ENCODE measurements around the gene CTBP2.
"Not testable (repeated sequence)": the region's sequence is repeated elsewhere in the genome, so short reads cannot be mapped to it uniquely, and the experiment has no call there.

CTBP2 gene

DNA sequence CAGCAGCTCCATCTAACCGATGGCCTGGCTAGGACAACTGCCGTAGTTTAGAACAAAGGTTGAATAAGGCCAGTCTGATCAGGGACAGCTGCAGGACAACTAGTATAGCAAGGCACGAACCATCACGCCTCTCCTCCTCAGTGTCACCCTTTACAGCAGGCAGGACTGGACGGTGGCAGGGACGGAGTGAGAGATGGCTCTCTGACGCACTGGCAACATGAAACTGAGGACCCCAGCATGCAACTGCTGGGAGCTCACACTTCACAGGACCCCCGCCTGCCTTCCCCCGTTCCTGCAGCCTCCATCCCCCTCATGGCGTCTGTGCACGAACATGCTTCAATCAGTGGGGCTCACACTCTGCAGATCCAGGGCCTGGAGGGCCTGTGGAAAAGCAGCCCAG, 164.8 kb downstream of the CTBP2 start:
- DNase-seq, result no peak

DNA sequence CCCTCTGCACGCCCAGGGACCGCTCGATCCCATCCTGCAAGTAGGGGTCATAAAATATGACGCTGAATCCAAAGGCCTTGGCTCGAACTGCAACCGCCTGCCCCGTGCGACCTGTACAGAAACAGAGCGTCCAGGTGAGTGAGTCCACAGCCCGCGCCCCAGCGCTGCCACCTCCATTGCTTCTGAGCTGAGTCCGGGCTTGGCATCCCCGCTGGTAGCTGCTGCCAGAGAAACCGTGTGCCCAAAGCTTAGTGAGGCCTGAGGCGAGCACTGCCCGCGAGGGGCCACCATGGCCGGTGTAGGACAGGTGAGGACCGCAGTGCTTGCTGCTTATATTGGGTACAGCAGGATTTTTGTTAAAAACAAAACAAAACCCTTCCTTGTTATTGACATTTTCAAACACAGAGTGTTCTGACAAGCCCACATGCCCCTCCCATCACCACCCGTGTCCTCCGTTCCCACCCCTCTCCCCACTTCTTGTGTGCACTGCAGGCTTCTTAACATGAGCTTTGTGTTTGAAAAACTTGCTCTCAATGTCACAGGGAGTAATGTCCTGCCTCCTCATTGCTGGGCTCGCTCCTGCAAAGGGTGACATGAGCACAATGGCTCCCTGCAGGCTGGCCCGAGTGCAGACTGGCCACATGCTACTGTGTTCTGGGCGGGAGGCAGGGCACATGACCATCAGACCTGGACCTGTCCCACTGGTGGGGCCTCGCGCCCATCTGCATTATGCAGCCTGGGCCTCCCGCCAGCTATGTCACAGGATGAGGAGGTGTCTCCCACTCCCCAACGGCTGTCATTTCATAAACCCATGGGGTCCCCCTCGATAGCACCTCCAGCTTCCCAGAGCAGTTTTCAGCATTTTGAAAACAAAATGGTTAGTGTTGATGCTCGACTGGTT, 165.5 kb downstream of the CTBP2 start:
- DNase-seq, result no peak

DNA sequence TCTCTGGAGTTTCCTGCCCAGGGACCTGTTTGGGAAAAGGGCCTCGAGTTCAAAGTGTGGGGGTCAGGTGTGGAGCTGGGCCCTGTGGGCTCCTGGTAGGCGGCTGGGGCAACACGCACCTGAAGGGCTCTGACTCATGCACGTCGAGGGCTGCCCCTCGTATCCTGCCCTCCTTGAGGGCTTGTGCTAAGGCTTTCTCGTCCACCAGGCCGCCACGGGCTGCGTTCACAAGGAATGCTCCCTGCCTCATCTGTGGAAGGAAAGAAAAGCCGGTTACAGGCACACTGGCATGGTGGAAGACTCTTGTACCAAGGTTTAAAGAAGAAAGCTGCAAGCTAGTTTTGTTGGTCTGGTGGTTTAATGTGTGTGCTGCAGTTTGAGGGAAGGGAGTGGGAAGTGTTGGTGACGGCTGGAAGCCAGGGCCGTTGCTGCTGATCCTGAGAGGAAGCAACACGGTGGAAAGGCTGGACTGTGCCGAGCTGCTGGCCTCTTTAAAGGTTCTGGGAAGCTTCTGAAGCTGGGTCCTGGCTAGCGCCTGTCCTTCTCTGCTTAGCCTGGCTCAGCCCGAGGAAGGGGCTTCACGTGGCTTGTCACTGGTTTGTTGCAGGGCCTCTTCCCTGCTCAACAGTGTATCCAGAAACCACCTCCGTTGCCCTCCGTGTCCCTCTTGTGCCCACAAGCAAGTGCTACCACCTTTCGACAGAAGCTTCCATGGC, 166.5 kb downstream of the CTBP2 start:
- DNase-seq, result no peak

DNA sequence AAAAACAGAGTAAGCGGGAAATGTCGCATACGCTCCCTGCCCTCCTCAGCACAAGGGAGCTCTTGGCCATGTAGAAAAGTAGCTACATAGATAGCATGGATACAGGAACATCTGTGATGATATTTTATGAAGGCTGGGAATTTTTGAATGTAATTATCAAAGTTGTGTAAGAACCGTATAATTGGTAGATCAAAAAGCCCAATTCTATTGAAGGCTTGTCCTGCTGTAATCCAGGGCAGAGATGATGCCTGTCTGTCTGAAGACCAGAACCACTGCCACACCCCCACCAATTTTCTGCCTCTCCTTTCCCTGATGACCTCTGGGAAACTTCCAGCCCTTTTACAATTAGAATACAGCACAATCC, 167.0 kb downstream of the CTBP2 start:
- no peak for DNase-seq

DNA sequence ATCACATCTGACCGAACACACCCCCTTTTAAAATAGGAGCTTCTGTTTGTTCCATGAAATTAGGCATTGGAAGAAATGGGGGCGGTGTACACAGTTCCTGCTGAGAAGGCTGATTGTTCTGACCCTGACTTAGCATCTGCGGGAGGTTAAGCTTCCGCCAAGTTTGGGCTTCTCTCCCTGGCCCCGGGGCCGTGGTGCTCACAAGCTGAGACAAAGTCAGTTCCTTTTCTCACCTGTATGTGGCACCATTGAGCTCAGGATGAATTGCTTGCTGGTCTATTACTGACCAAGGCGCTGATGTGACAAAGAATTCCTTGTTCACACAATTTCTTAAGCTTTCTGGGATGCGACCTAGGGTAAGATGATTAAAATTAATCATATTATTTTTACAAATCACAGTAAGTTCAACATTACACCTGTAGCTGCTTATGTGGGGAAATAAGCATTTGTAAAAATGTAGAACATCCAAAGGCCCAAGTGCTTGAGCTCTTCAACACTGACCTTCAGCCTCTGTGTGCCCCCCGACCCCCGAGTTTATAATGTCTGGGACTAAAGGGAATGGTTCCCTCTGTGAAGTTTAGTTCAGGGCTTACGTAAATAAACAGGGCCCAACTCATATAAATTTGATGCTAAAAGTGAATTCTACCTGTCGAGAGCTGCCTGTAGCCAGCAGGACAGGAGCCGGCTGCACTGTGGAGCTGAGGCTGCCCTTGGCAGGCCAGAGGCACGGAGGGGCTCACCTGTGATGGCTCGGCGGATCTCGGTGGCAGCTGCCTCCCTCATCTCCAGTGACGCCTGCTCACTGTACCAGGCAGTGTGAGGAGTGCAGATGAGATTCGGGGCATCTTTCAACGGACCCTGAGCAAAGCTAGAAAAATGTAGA, 167.7 kb downstream of the CTBP2 start:
- DNase-seq, result peak; percentile 69

DNA sequence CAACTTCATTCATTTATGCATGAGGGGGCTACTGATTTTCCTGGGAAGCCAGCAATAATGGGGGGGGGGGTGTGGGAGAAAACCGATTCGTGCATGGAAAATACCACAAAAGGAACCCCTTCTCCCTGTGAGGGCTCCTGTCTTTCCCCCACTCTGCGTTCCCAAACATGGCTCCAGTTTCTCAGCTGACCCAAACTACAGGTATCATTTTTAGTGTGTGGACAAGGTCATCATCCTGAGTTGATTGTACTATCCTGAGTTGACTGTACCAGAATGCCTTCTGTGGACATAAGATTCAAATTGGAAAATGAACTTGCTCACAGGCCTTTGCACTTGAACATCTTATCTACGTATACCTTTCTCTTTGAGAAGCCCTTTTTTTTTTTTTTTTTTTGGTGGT, 168.5 kb downstream of the CTBP2 start:
- DNase-seq, result no peak

DNA sequence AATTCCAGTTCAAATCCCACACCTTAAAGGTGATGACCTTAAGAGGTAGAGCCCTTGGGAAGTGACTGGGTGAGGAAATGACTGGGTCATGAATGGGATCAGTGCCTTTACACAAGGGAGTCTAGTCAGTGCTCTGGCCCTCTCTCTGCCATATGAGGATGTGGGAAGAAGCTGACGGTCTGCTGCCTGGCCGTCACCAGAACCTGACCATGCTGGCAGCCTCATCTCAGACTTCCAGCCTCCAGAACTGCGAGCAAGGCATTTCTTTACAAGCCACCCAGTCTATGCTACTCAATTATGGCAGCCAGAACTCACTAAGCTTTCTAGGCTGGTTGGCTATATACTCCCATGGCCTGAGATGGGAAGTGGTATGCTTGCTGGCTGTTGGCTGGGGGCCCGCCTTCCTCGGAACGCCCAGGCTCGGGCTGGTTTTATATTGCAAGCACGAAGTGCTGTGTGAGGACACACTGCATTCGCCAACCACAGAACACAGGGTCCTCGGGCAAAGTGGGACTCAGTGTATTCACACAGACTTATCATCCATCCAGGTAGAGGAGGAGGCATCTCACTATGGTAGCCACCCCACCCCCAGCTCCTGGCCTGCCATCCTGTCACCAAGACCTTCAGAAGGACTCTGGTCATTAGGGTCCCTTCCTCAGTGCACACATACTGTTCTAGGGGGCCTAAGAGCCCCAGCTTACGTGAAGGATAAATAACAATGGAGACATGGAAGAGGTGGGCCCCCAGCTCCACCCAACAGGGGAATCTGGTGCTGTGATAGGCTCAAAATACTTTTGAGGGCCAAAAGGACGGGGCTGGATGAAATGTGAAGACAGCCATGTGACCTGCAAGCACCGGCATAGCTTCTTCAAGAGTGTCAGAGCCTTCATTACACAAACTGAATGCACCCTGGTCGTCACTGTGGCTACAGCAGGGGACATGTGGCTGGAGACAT, 169.4 kb downstream of the CTBP2 start:
- DNase-seq, result no peak

DNA sequence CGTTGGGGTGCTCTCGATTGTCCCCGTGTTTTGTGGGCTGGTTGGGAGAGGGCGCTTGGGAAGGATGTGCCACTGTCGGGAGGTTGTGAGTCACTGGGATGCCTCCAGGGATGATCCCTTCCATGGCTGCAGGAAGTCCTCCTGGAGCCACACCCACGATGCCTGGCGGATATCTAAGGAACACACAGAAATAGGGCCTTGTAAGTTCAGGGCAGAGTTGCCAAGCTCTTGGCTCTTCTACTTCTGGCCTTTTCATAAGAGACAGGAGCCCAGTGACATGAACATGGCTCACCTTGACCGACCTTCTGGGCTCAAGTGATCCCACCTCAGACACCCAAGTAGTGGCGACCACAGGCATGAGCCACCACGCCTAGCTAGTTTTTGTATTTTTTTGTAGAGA, 170.8 kb downstream of the CTBP2 start:
- DNase-seq, result peak; percentile 31

DNA sequence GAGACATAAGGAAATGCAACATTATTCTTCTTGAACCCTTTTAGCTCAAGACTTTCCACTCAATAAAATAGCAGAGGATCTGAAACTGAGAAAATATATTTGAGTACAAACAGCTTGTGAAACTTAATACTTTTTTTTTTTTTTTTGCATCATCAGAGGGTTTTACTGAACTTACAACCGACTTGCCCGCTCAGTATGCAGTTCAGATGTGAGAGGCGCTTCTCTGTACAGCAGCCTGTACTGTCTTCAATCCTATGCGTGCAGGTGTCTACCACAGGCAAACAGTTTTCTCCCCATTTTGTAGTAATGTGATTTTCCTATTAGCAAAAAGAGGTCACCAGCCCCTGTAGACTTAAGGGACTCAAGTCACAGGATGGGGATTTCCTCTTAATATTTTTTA, 171.6 kb downstream of the CTBP2 start:
- DNase-seq, result not testable (repeated sequence)

DNA sequence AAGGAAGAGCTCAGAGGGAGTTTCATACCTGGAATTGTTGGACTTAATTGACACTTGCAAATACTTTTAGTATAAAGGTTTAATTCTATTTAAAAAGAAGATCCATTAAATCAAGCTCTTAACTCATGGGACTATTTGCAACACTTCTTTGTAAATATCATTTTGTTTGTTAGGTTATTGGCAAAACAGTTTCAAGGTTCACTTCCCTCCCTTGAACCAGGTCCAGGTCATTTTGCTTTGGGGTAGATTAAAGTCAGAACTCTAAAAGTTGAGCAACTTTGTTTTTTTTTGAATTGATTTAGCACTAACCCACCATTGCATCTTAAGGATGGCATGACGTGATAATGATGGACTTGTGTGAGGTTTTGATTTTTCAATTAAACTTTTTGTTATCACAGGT, 172.6 kb downstream of the CTBP2 start:
- no peak for DNase-seq

DNA sequence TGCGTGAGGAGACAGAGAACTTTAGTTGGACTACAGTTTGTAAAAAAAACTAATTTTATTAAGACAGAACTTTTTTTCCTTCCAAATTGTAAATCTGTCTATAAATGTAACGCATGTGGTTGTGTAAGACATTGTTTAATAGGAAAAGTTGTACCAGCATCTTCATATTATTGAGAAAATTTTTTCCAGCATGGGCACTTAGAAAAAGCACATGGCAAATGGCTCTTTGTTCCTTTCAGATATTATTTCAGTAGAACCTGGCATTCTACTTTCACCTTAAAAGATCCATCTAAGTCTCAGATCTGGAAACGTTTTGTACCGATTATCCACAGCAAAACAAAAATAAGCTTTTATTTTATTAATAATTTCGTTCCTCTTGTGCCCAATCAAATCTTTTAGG, 175.2 kb downstream of the CTBP2 start:
- no peak for DNase-seq

DNA sequence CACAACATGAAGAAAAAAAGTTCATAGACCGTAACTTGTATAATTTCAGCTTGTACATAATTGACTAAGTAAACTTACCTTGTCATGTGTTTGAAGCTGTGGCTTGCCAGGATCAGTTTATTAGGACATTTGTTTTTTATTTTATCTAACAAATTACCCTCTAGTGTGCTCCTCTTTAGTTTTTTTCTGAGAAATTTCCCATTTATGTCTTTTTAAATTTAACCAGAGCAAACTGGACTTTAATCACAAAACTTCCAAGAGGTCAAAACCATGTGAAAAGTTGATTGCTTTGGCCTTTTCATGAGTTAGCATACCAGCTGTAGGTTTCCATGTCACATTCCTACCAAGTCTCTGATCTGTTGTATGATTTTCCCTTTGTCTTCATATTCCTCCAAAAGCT, 176.0 kb downstream of the CTBP2 start:
- no peak for DNase-seq

DNA sequence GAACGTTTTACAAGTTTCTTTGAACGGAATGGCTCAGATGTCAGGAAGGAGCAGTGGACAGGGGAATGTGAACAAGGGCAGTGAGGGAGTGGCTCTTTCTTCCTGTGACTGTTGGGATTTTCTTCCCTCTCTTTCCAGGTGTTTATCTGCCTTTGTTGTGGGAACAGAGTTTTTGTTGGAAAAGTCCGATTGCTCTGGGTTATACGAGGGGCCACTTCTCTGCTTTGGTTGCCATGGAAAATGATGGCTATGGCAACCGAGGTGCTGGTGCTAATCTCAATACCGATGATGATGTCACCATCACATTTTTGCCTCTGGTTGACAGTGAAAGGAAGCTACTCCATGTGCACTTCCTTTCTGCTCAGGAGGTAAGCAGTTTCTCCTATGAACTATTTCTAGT, 177.0 kb downstream of the CTBP2 start:
- no peak for DNase-seq

DNA sequence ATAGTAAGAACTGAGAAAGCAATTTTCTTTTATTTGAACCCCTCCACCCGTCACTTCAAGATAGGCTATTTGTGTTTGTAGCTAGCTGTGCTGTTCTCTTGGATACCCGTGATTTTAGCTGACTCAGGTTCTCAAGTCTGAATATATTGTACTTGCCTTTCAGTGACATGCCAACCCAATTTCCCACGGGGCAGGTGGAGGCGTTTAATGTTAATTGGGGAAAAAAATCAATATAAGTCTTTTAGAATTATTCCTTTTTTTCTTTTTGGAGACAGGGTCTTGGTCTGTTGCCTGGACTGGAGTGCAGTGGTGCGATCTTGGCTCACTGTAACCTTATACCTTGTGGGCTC, 182.0 kb downstream of the CTBP2 start:
- no peak for DNase-seq

DNA sequence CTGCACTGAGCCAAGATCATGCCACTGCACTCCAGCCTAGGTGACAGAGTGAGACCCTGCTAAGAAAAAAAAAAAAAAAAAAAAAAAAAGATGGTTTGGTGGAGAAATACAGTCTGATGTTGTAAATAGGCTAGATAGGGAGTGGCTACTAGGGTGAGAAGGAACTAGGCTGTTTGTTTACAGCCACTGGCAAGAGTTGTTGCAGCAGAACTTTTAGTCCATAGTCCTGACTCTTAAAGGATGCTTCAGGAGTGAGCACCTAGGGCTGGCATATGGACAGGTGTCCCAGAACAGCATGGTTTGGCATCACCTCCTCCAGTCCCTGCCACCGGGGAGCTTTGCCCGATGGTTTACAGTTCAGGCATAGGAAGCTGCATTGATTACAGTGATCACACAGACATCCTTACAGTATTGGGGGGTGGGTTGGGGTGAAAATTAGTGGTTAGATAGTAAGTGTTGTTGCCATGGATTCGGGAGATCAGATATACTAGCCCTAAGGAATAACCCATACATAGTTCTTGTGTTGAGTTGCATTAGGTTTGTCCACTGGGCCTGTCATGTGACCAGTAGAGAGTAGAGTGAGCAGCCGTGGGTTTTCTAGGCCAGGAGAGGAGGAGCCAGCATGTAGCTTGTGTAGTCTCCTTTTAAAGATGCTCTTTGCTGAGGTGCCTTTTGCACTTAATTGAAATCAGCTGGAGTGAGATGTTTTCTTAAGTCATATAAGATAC, 182.6 kb downstream of the CTBP2 start:
- peak; percentile 18 for DNase-seq

DNA sequence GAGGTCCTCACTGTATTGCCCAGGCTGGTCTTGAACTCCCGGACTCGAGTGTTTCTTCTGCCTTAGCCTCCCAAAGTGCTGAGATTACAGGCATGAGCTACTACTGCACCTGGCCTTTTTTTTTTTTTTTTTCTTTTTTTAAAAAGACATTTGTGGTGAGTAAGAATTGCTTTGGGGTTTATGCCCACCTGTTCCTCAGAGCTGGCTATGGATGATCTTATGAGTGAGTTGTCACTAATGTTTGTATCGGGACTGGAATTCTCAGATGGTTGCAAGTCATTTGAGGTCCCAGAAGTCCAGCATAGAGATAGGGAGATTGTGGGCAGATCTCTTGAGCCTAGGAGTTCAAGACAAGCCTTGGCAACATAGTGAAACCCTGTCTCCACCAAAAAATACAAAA, 183.2 kb downstream of the CTBP2 start:
- no peak for DNase-seq

DNA sequence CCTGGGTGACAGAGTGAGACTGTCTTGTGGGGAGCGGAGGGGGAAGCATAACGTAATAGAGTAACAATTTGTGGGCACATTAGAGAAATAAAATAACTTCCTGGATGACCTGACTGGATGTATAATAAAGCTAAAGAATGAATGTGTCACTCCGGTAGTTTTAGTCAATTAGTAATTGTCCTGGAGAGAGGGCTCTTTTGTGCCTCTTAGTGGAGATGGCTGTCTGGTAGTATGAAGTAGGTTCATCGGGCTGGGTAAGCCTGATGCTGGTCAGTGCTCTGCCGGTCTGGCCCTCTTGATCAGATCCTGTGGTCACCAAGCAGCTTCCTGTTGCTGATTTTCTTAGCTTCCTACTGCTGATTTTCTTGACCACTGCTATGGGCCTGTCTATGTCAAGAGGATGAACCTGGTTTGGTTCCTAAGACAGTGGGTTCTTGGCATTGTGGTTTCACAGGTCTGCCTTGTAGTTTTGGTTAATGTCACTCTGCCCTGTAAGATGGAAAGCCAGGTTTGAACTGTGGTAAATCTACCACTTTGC, 184.3 kb downstream of the CTBP2 start:
- no peak for DNase-seq

DNA sequence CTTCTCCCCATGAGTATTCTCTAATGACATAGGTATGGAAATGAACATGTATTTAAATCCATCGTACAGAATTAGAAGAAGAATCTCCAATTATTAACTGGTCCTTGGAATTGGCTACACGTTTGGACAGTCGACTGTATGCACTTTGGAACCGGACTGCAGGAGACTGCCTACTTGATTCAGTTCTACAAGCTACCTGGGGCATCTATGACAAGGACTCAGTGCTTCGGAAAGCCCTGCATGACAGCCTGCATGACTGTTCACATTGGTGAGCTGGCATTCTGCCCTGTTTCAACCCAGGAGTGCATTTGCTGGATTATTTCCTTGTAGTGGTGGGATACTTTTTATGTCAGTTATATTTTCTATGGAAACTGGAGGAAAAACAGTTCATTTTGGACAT, 186.2 kb downstream of the CTBP2 start:
- DNase-seq, result no peak

DNA sequence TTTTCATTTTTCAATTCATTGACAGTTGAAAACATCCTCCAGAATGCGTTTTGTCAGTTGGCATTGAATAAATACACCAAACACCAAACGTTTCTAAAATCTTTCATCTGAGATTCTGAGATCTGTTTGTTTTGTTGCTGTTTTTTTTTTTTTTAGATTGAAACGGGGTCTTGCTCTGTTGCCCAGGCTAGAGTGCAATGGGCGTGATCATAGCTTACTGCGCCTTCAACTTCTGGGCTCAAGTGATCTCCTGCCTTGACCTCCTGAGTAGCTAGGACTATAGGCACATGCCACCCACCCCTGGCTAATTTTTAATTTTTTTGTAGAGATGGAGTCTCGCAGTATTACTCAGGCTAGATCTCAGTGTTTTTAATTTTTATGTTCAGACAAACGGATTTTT, 187.7 kb downstream of the CTBP2 start:
- no peak for DNase-seq

DNA sequence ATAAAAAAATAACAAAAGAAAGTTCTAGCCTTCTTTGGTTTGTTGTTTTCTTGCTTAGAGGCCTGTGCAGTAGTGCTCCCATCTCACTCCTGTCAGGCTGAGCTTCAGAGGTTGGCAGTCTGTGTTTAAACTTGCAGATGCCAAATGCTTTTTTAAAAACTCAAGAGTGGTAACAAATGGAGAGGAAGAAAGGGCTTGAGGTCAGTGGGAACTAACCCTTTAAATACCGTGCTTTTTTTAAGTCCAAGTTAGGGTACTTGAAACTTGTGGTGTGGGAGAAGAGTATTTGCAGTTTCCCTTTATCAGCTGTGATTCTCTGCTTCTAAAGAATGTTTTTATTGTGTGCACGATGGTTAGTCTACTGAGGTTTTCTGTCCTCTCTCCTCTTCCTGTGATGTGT, 189.1 kb downstream of the CTBP2 start:
- no peak for DNase-seq

DNA sequence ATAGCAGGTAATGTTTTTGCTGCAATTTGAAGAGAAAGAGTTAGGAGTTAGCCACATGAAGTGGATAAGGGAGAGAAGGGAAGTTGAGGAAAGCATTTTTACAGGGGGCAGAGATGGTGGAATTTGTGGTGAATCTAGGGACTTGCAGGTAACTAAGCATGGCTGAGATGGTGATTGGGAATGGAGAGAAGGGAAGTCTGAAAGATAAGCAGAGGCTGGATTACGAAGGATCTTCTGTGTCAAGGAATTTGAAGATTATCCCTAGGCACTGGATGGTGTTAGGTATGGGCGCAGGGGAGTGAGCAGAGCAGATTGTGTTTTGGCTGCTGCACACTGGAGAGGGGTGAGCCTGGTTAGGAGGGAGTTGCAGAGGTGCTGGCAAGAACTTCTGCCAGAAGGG, 193.1 kb downstream of the CTBP2 start:
- DNase-seq, result no peak
